Panc1 (cell line): ENCODE results near the gene STK4.

Source experiments
- CTCF ChIP-seq: fragments of 450-650 bp; IDR thresholded peaks from 2 replicates; pipeline ENCODE4 v1.5.1; 2017; ENCODE audit warnings: mild to moderate bottlenecking
- POLR2AphosphoS5 ChIP-seq: IDR thresholded peaks from 2 replicates; pipeline ENCODE4 v1.6.1; 2012; ENCODE audit warnings: mild to moderate bottlenecking, low read depth, low read length, moderate library complexity
- REST ChIP-seq, 2 experiments: IDR thresholded peaks; 2 replicates each; pipeline ENCODE4 v1.6.1; 2011 to 2012; ENCODE audit warnings: low read depth in 2 of 2, control low read depth in 1 of 2, low read length in 1 of 2, mild to moderate bottlenecking in 1 of 2, moderate library complexity in 1 of 2; ENCODE audit not compliant: insufficient read depth in 1 of 2
- SIN3A ChIP-seq: IDR thresholded peaks from 2 replicates; pipeline ENCODE4 v1.6.1; 2012; ENCODE audit warnings: low read depth, mild to moderate bottlenecking, low read length, moderate library complexity, borderline replicate concordance; ENCODE audit not compliant: insufficient read depth

GRCh38 chr20:45020236-45020886, 54.0 kb downstream of the STK4 start:
- TF ChIP-seq REST (IDR thresholded peaks at IDR 0.05; ENCODE audit: insufficient read depth in 1 of 2, low read depth in 2 of 2, low read length in 1 of 2) (no peak), CTCF (no peak), SIN3A (no peak), POLR2AphosphoS5 (no peak)
